GM12865 (cell line): ENCODE data around the gene MID1.

Experiments used
- DNase-seq: peaks from one replicate; pipeline ENCODE4 v3.0.0; 2010; ENCODE audit warnings: low read depth
- H3K4me3 ChIP-seq: 2 replicates; pipeline ENCODE4 v1.5.1; 2011; ENCODE audit warnings: mild to moderate bottlenecking, low read depth, low read length, control low read depth
- TF ChIP-seq, protein P1 (sequence below): IDR thresholded peaks from 2 replicates; pipeline ENCODE4 v1.5.1; 2011; ENCODE audit warnings: low read length, control low read depth, low read depth, inconsistent platforms; ENCODE audit not compliant: insufficient read depth; ENCODE audit errors: missing control alignments

Gene MID1

DNA sequence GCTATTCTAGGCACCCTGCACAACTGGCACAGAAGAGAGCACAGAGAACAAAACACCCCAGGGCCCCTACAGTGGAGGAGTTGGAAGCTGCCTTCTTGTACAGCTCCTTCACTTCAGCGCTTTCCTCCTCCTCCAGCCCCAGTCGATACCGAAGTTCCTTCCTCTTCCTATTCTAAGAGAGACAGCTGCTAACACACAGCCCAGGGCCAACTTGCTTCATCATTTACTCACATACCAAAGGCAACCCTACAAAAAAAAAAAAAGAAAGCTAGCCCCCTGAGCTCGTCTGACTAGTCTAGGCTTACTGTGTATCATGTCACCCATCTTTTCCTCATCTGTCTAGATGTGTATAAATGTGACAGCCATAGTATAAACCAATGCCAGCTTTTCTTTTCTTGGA, 64.5 kb downstream of the MID1 start:
- no peak overlapping the region for H3K4me3 ChIP-seq
- TF ChIP-seq, protein P1, sequence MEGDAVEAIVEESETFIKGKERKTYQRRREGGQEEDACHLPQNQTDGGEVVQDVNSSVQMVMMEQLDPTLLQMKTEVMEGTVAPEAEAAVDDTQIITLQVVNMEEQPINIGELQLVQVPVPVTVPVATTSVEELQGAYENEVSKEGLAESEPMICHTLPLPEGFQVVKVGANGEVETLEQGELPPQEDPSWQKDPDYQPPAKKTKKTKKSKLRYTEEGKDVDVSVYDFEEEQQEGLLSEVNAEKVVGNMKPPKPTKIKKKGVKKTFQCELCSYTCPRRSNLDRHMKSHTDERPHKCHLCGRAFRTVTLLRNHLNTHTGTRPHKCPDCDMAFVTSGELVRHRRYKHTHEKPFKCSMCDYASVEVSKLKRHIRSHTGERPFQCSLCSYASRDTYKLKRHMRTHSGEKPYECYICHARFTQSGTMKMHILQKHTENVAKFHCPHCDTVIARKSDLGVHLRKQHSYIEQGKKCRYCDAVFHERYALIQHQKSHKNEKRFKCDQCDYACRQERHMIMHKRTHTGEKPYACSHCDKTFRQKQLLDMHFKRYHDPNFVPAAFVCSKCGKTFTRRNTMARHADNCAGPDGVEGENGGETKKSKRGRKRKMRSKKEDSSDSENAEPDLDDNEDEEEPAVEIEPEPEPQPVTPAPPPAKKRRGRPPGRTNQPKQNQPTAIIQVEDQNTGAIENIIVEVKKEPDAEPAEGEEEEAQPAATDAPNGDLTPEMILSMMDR, result no peak
- DNase-seq, result no peak

DNA sequence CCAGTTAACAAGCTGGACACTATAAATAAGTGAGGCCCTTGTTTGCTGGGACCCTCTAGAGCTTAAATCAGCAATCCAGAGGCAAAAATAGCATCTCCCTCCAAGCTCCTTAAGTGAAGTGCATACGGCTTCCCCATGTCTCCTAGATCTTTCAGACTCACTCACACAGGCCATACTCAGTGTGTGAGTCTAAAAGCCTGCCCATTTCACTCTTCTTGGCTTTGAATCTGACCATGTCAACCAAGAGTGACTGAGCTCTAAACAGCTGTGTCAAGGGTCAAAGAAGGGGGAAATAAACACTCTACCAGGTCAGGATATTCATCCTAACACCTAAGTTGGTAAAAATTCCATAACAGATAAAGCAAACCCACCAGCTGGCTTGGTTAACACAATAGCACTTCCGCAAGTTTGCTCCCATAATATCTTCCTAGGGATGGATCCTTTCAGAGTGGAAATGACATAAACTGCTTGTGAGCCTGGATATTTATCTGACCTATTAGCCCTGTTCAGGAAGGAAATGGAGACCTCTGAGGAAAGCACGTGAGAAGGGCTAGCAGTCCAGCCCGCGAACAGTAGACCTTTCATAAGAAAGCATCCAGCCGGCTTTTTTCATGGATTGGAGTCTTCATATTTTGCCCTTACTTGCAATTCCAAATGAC, 65.6 kb downstream of the MID1 start:
- TF ChIP-seq, protein P1, result no peak
- no peak for DNase-seq
- no peak overlapping the region for H3K4me3 ChIP-seq

DNA sequence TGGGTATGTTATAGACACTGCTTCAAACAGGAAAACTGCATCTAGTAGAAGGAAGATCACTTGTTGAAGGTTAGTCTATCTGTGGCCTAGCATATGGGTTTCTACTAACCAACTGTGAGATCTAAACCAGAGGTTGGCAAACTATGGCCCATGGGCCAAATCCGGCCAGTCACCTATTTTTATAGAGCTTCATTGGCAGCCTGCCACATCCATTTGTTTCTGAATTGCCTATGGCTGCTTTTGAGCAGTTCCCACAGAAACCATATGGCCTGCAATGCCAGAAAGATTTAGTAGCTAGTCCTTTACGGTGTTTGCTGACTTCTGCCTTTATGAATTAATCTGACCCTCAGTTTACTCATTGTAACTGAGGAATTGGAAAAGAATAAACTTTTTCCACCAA, 71.1 kb downstream of the MID1 start:
- no peak for DNase-seq
- H3K4me3 ChIP-seq, result no peak overlapping the region
- TF ChIP-seq, protein P1, result no peak

DNA sequence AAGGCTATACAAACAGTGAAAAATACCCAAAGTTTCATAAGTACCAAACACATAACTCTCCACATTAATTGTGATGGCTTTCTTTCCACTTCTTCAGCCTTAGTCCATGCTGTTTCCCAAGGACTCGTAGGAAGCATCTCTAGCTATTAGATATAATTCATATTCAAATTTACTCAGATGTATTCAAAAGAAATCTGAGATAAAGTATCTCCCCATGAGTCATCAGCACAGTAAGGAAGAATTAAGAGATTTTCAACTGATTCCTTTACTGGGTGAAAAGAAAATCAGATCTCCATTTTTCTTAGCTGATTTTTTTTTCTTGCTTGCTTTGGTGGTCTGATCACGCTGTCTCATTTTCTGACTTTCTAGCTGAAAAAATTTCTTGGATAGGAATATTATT, 71.7 kb downstream of the MID1 start:
- DNase-seq, result no peak
- TF ChIP-seq, protein P1, result no peak
- no peak overlapping the region for H3K4me3 ChIP-seq

DNA sequence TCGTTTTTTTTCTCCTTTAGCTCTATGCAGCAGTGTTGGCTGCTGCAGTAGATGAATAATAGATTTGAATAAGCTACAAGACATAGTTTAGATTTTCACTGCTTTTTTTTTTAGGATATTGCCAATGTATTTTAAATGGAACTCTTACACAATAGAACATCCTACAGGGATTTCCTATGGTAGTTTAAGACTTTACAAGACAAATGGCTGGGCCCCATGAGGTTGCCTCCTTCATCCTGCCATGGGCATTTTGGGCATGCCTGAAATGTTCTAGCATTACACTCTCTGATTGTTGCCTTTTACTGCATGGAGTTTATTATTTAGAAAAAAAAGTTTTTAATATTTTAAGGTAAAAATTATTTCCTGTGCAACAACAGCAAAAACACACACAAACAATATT, 74.5 kb downstream of the MID1 start:
- TF ChIP-seq, protein P1, result no peak
- no peak for DNase-seq
- no peak overlapping the region for H3K4me3 ChIP-seq

DNA sequence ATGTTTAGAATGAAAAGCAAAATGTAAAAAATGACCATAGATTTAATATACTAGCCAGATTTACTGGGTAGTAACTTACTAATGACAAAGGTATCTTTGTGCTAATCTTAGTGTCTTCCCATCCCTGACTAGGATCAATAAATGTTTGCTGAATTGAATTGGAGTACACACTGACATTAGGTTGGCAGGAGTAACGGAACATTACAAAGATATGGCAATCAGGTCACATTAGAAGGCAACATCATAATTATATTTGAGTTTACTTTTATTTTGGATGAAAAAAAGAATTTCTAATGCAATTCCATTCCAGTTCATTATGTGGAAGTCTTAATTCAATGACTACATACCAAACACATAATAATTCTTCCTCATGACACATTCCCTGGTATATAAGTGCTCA, 77.8 kb downstream of the MID1 start:
- no peak overlapping the region for H3K4me3 ChIP-seq
- no peak for DNase-seq
- TF ChIP-seq, protein P1, result no peak

DNA sequence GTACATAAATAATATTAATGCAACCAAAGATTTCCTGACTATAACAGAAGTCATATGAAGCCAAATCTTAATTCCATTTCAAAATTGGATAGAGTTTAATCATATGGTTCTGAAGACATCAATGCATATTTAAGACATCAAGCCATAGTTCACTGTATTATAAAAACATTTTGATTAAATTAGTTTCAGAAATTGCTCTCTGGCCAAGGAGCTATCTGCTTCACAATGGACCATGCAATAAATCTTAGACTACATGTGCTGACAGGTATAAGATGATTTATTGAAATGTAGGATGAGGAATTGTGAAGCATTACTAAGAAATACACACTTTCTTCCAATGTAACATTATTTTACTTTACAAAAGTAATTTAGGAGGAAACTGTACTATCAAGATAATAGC, 81.6 kb downstream of the MID1 start:
- DNase-seq, result no peak
- TF ChIP-seq, protein P1, result no peak
- H3K4me3 ChIP-seq, result no peak overlapping the region
